Measurements from ENCODE around the gene GPHN.

DNA sequence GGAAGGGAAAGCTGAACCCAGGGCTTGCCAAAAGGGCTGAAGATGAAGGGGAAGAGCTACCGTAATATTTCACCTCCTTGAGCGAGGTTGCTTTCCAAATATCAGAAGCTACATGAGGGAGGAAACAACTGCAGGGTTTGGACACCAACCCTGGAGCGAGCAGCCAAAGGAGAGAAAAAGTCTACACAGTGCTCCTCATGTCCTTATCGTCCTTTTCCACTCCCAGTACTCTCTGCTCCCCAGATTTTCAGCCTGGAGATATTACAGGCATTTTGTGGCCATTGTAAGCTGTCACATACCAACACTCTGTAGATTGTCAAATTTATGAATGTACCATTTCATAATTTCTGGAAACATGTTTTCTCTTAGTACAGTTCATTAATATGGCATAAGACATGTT lies 115.9 kb downstream of the GPHN start:
- TF ChIP-seq, protein P1, sequence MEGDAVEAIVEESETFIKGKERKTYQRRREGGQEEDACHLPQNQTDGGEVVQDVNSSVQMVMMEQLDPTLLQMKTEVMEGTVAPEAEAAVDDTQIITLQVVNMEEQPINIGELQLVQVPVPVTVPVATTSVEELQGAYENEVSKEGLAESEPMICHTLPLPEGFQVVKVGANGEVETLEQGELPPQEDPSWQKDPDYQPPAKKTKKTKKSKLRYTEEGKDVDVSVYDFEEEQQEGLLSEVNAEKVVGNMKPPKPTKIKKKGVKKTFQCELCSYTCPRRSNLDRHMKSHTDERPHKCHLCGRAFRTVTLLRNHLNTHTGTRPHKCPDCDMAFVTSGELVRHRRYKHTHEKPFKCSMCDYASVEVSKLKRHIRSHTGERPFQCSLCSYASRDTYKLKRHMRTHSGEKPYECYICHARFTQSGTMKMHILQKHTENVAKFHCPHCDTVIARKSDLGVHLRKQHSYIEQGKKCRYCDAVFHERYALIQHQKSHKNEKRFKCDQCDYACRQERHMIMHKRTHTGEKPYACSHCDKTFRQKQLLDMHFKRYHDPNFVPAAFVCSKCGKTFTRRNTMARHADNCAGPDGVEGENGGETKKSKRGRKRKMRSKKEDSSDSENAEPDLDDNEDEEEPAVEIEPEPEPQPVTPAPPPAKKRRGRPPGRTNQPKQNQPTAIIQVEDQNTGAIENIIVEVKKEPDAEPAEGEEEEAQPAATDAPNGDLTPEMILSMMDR (optimal IDR thresholded peaks at IDR 0.05 in 1 of 3, IDR thresholded peaks at IDR 0.05 in 1 of 3, conservative IDR thresholded peaks at IDR 0.05 in 1 of 3; ENCODE audit: extremely low read depth in 1 of 3, insufficient read depth in 2 of 3, low read length in 3 of 3): no peak
- no peak for TF ChIP-seq EZH2 (IDR thresholded peaks at IDR 0.05; ENCODE audit: low read length)
